GM18498 (cell line): Measurements from ENCODE around the gene TGFBR3.
"Not testable (repeated sequence)": the region's sequence is repeated elsewhere in the genome, so short reads cannot be mapped to it uniquely, and the experiment has no call there.

Experiments
- ATAC-seq: cut with Tn5 transposase; IDR thresholded peaks from one replicate; pipeline ENCODE4 v1.9.1; 2021; ENCODE audit warnings: mild to moderate bottlenecking, moderate library complexity; ENCODE audit not compliant: unreplicated experiment

The TGFBR3 gene

DNA sequence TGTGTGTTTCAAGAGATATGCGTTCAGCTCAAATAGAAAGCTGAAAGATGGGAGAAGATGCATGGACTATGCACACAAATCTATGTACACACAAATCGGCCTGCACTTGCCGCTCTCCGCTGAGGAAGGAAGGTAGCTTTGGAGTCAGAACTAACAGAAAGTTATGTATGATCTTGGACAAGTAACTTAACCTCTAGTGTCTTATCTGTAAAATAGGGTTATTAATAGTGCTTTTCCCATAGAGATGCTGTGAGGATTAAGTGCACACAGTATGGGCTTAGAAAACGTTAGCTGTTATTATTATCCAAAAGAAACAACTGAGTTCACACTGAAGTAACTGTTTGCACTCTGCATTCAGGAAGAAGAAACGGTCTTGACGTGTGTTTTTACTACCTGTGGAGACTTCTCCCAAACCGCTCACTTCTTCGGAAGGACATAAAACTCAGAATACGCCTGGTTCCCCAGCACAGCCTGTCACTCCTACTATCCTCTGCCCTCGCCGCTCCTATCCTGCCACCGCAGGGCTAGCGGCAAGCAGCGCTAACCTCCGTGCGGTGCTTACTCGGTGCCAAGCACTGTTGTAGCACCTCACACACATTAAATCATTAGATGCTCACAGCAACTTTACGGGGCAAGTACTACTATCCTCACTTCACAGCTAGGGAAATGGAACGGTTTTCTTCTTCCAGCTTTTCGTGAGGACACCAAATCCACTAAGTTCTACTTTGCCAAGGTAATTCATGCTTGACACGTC is 1.3 kb downstream of the TGFBR3 start:
- no peak for ATAC-seq

DNA sequence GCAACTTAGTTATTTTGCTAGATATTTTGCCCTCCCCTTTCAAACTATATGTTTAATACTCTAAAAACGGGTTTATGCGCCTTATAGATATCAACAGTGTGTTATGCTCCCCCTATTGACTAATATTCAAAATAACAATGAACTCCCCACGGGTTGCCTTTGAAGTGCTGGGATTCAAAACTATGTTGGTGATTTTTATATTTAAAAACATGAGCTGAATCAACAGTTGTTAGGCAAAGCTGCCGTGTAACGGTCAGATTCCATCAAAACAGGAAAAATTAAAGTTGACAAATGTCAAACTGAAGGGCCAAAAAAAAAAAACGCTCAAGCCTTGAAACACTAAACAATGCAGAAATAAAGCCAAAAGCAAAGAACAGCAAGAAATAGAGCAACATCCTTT is 2.5 kb downstream of the TGFBR3 start:
- no peak for ATAC-seq

DNA sequence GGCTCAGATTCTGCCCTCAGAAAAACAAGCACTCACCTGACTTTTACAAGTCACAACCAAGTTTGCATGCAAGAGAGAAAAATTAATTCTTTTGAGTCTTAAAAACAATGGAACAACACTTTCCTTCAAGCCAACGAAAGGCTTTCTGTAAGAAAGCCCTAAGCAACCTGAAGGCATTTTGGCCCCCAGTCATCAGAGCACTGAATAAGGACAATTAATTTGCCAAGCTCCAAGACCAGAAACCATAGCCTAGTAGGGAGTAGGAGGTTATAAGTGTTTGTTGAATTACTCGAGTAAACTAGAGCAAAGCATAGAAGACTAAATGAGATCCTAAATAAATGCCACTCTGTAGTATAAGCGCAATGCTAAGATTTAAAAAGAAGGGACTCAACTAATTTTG is 4.7 kb downstream of the TGFBR3 start:
- ATAC-seq, result no peak

DNA sequence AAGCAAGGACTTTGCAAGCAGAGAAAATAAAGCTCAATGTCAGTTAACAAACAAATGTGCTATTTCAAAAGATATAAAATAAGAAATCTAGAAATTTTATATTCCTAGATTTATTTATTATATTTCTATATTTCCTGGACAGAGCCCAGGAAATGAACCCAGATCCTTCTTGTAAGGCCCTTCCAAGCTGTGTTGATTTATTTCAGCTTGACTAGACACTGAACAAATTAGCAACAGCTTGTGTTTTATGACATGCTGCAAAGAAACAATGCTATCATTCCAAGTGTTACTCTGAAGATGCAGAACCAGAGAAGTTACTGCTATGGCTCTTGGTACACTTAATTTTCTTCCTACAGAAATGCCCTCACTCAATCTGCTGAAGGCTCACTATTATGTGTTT is 6.2 kb downstream of the TGFBR3 start:
- no peak for ATAC-seq

- peak; percentile 44 for ATAC-seq
Observed at GRCh38 chr1:91877574-91878208, 8.3 kb downstream of the TGFBR3 start.

DNA sequence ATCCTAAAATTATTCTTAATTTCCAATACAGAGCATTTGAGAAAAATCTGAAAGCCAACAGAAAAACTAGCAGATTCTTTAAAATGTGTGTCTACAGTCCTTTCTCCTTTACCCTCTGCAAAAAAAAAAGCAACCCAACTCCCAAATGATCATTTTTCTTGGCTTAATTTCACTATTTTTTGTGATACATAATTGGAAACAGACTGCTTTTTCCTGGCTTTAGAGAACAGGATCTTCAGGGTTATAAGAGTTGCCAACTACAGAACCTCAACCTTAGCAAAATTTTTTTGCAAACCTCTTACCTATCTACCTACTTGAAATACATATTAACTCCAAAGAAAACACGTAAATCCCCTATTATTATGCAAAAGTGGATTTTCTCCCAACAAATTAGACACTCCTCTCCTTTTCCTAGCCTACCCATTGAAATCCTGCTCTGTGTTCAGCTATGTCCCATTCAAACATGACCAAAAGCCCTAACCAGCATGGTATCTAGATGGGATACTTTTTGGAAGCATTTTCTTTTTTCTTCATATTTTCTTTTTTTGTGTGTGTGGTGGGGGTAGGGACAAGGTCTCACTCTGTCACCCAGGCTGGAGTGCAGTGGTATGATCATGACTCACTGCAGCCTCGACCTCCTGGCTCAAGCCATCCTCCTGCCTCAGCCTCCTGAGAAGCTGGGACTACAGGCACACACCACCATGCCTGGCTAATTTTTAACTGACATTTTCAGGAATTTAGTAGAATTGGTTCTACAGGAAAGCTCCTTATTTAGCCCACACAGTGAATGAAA is 9.0 kb downstream of the TGFBR3 start:
- ATAC-seq, result no peak

DNA sequence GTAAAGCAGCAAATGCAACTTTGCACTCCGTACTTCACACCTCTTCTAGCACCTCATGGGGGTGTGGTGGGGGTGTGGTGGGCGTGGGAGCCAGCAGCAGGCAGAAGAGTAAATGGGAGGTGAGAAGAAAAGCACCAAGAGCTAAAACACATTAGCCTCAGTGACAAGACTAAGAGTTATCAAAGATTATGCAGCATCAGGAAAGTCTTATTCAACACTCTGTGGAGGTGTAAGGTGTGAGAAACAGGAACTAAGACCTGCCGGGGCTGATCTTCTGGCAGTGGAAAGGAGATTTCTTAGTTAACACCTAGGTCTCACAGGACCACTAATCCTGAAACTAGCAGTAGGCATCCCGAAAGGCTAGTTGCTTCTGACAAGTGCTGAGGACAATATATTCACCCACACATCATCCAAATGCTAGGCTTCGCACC is 9.9 kb downstream of the TGFBR3 start:
- ATAC-seq, result peak; percentile 92

DNA sequence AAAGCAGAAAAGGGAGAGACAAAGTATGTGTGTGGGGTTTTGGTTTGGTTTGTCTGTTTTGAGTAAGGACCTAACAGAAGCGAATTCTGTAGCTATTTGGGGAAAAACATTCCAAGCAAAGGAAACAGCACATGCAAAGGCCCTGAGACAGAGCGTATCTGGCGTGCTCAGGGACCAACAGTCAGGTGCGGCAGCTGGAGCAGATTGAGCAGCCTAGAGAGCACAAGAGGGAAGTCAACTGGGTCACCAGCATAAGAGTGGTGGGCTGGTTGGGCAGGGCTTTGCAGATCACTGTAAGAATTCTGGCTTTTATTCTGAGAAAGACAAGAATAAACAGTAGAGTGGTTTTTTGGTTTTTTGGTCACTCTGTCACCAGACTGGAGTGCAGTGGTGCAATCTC is 11.8 kb downstream of the TGFBR3 start:
- ATAC-seq, result no peak

GRCh38 chr1:91872559-91873081 is 13.3 kb downstream of the TGFBR3 start:
- ATAC-seq, result no peak

DNA sequence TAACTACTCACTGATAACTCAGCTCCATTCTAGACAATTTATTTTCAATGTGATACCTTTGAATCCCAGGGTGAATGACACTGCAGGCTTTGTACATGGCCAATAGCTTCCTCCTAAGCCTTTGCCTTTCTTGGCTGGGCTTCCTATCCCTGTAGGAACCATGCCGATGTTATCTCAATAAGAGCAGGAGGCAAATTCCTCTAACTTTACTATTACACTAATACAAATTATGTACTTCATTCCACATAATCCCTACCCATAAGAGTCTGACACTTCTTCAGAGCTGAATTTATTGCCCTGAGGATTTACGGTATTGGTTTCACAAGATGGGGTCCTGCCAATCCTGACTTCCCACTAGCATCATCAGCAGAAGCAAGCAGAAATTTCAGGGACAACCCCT is 14.0 kb downstream of the TGFBR3 start:
- no peak for ATAC-seq

DNA sequence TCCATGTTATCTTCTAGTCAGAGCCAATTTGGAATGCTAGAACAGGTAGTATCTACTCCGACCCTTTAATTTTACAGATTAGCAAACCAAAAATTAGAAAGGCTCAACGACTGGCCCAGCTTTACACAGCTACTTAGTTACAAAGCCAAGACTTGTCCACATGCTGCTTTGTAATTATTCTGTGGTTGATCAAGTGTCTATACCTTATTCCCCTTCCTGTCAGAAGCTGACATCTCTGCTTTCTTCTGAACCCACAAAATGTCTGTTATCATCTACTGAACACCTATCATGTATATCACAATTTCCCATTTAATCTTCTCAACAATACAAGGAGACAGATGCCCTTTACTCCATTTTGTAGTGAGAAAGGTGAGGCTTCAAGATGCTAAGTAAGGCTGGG is 15.6 kb downstream of the TGFBR3 start:
- ATAC-seq, result no peak

DNA sequence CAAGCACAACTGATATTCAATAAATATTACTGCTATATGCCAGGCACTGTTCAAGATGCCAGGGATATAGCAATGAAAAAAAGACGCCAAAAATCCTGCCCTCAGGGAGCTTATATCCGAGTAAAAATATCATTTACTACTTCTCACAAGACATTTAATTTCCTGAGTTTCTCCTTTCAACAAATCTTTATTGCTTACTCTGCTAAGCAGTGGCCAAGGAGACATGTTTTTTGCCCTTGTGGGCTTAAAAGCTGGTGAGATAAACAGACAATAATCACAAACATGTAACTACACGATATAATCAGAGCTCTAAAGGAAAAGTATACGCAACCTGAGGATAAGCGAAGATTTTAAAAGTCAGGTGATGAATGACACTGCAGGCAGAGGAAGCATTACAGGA is 19.5 kb downstream of the TGFBR3 start:
- no peak for ATAC-seq

- no peak for ATAC-seq
Observed at GRCh38 chr1:91864017-91864700, 21.8 kb downstream of the TGFBR3 start.

DNA sequence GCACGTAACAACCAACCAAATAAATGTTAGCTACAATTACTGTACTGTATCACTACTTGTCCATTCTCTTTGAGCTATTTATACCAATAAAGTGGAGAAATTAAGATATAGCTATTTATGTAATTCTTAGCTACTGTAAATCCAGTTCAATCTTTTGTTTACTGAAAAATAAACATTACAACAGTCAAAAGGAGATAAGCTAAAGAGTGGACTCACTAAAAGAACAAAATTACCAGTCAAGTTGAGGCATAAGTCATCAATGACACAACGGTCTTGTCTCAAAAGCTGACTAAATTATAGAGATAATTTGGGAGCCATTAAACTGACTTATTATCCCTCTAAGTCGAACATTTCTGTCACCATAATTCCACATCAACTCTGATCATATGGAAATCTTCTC is 22.5 kb downstream of the TGFBR3 start:
- ATAC-seq, result no peak

DNA sequence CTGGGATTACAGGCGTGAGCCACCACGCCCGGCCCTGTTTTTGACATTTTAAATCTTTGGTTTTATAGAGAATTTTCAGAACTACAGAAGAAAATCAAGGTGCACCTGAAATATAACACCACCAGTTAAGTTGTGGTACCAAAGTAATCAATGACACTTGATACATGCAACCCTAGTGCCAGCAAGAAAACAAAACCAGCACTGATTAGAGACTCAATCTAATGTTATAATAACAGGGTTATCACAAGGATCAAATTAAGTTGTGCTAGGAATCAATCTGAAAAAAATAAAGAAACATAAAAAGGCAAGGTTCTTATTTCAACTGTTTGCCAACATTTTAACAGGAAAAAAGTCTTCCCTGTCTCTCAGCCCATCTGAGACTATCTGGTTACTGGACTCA is 23.8 kb downstream of the TGFBR3 start:
- ATAC-seq, result no peak

- ATAC-seq, result no peak
Observed at GRCh38 chr1:91857557-91858239, 28.3 kb downstream of the TGFBR3 start.

- no peak for ATAC-seq
Observed at GRCh38 chr1:91856996-91857395, 29.0 kb downstream of the TGFBR3 start.

DNA sequence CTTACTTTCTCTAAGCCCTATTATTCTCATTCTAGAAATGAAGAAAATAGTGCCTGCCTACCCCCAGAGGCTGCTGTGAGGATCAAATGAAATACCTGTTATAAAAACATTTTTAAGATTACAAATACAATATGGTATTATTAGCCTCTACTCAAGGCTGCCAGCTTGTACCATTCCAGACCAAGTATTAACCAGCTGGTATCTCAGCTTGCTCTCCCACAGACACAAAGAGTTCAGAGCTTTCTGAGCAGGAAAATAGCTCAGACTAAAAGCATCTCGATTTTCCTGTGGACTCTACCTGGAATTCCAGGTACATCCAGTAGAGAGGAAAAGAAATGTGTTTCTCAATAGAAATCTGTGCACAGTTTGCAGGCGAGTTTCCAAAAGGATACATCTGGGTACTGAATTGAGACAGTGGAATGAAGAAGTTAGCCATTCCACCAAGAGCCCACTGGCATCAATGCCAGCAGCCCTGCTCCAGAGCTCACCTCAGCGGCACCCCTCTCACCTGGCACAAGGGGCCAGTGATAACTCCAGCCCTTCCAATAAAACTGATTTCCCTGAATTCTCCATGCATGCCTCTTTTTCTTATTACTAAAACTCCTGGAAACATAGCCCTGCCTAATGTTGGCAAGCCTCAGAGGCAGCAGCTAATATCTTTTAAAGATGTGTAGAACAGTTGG is 31.0 kb downstream of the TGFBR3 start:
- ATAC-seq, result no peak

- no peak for ATAC-seq
Observed at GRCh38 chr1:91853397-91853796, 32.6 kb downstream of the TGFBR3 start.

- not testable (repeated sequence) for ATAC-seq
Observed at GRCh38 chr1:91852011-91852410, 33.9 kb downstream of the TGFBR3 start.
